Liver (tissue), 9 donors: ENCODE results near the gene CD6. TPM values are rescaled to one million over a fixed set of nuclear protein-coding genes. Genes with fewer than 3 reads are reported as not detected.

ENCODE experiments used
- DNase-seq: peaks from one replicate; pipeline ENCODE4 v3.0.0-alpha.2; 2017; ENCODE audit warnings: low spot score
- H3K27ac ChIP-seq, 2 donors: one replicate each; pipeline ENCODE4 v1.7.0; 2013; ENCODE audit warnings: inconsistent platforms in 2 of 2, low read length in 2 of 2, control low read depth in 1 of 2, low read depth in 1 of 2, mild to moderate bottlenecking in 1 of 2
- H3K27me3 ChIP-seq, 4 donors: one replicate each; pipeline versions ENCODE4 v1.6.1 to v1.7.0; 2013; ENCODE audit warnings: low read length in 3 of 4, inconsistent platforms in 1 of 4, mild to moderate bottlenecking in 1 of 4, moderate library complexity in 1 of 4; ENCODE audit not compliant: control insufficient read depth in 4 of 4, insufficient read depth in 4 of 4
- H3K36me3 ChIP-seq, 4 donors: one replicate each; pipeline versions ENCODE4 v1.6.1 to v1.7.0; 2013; ENCODE audit warnings: low read length in 3 of 4, mild to moderate bottlenecking in 3 of 4, low read depth in 1 of 4, moderate library complexity in 1 of 4; ENCODE audit not compliant: control insufficient read depth in 4 of 4, insufficient read depth in 3 of 4
- H3K4me1 ChIP-seq, 4 donors: one replicate each; pipeline versions ENCODE4 v1.6.1 to v1.7.0; 2013; ENCODE audit warnings: low read length in 3 of 4, mild to moderate bottlenecking in 3 of 4, moderate library complexity in 1 of 4; ENCODE audit not compliant: control insufficient read depth in 4 of 4, insufficient read depth in 4 of 4
- H3K4me3 ChIP-seq, 3 donors: one replicate each; pipeline versions ENCODE4 v1.6.1 to v1.7.0; 2013; ENCODE audit warnings: low read length in 3 of 3, control low read depth in 1 of 3, low read depth in 1 of 3, mild to moderate bottlenecking in 1 of 3
- H3K9ac ChIP-seq, 2 donors: one replicate each; pipeline ENCODE4 v1.7.0; 2013; ENCODE audit warnings: low read length in 2 of 2, mild to moderate bottlenecking in 2 of 2, moderate library complexity in 2 of 2, control low read depth in 1 of 2, low read depth in 1 of 2
- H3K9me3 ChIP-seq, 4 donors: one replicate each; pipeline versions ENCODE4 v1.6.1 to v1.7.0; 2013; ENCODE audit warnings: low read length in 3 of 4; ENCODE audit not compliant: control insufficient read depth in 4 of 4
- EGR1 ChIP-seq, 2 donors: IDR thresholded peaks; 2 replicates each; pipeline ENCODE4 v1.6.1; 2016 to 2018; ENCODE audit warnings: antibody characterized with exemption in 2 of 2, low read depth in 2 of 2
- FOXA2 ChIP-seq: IDR thresholded peaks from 2 replicates; pipeline ENCODE4 v1.6.1; 2016; ENCODE audit warnings: antibody characterized with exemption
- GABPA ChIP-seq, 2 donors: IDR thresholded peaks in 1 of 2; conservative IDR thresholded peaks in 1 of 2; 2 replicates each; pipeline ENCODE4 v1.6.1; 2016; ENCODE audit warnings: antibody characterized with exemption in 2 of 2, mild to moderate bottlenecking in 1 of 2, moderate library complexity in 1 of 2
- HNF4A ChIP-seq, 2 donors: conservative IDR thresholded peaks; 2 replicates each; pipeline ENCODE4 v1.6.1; 2016; ENCODE audit warnings: antibody characterized with exemption in 2 of 2, mild to moderate bottlenecking in 2 of 2
- HNF4G ChIP-seq: IDR thresholded peaks from 2 replicates; pipeline ENCODE4 v1.6.1; 2016; ENCODE audit warnings: antibody characterized with exemption
- NR2F2 ChIP-seq: IDR thresholded peaks from 2 replicates; pipeline ENCODE4 v1.6.1; 2016; ENCODE audit warnings: antibody characterized with exemption
- RXRA ChIP-seq, 2 donors: IDR thresholded peaks; 2 replicates each; pipeline ENCODE4 v1.6.1; 2017 to 2018; ENCODE audit warnings: antibody characterized with exemption in 2 of 2, mild to moderate bottlenecking in 1 of 2
- SP1 ChIP-seq: IDR thresholded peaks from 2 replicates; pipeline ENCODE4 v1.6.1; 2018; ENCODE audit warnings: antibody characterized with exemption, mild to moderate bottlenecking
- TAF1 ChIP-seq: conservative IDR thresholded peaks from 2 replicates; pipeline ENCODE4 v1.6.1; 2016; ENCODE audit warnings: antibody characterized with exemption, mild to moderate bottlenecking
- WGBS: extraction: QIAGEN DNeasy Blood & Tissue Kit; methylation state at CpG from one replicate; pipeline ENCODE4 v1.1.7; 2013; 5-methylcytosine and 5-hydroxymethylcytosine counted together
- polyA plus RNA-seq, 2 donors: library from polyadenylated mRNA; stranded (reverse) in 1 of 2; unstranded in 1 of 2; fragments of 200-250 nt in 1 of 2; fragments of >200 nt in 1 of 2; fragmentation: Nextera tagmentation in 1 of 2; extraction: Ambion mirVana in 1 of 2; gene quantifications; one replicate each; pipeline versions ENCODE4 v1.2.1 to v1.2.3, GENCODE V29; 2013 to 2015
- total RNA-seq, 2 donors: library from RNA; depleted of rRNA; stranded (reverse); fragments of >200 nt; gene quantifications; one replicate each; pipeline ENCODE4 v1.2.3, GENCODE V29; 2014
- TF ChIP-seq, protein P1 (sequence below): fragments of 150-350 bp; IDR thresholded peaks from 2 replicates; pipeline ENCODE4 v1.5.1; 2017; ENCODE audit warnings: improper control_type of control experiment, low read depth, low read length; ENCODE audit not compliant: missing input control
- TF ChIP-seq, protein P2 (sequence below): IDR thresholded peaks from 2 replicates; pipeline ENCODE4 v1.6.1; 2016; ENCODE audit warnings: antibody characterized with exemption
- TF ChIP-seq, protein P3 (sequence below): IDR thresholded peaks from 2 replicates; pipeline ENCODE4 v1.6.1; 2016; ENCODE audit warnings: antibody characterized with exemption
- donor health status: healthy.
- donor health status: healthy.
- donor health status: healthy.
- donor health status: healthy.
- donor health status: healthy.

Gene CD6
- total and polyA plus RNA-seq, 4 donors = 0.31 to 0.59 (median 0.45) TPM

DNA sequence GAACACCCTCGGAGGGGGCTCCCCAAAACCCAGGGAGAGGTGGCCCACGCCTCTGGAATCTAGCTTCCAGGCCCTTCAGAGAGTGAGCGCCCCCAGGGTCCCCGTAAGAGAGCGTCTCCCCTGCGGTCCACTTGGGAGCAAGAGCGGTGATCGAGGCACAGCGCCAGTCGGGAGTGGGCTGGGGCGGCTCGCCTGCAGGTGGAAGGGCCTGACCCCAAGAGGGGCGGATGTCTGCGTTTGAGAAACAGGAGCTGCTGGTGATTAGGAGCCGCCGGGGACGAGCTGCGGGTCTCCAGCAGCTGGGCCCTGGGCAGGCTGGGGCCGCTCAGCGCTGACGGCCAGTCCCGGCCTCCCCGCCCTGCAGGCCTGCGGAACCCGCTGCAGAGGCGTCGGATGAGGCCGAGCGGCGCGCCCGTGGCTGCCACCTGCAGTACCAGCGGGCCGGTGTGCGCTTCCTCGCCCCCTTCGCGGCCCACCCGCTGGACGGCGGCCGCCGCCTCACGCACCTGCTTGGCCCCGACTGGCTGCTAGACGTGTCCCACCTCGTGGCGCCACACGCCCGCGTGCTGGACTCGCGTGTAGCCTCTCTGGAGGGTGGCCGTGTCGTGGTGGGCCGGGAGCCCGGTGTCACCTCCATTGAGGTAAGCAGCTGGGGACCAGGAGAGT, 37.2 kb upstream of the CD6 start:
- no peaks in the 10 kb centered on the region for H3K9me3 ChIP-seq
- no peaks in the 10 kb centered on the region for H3K4me1 ChIP-seq
- TF ChIP-seq, protein P1, sequence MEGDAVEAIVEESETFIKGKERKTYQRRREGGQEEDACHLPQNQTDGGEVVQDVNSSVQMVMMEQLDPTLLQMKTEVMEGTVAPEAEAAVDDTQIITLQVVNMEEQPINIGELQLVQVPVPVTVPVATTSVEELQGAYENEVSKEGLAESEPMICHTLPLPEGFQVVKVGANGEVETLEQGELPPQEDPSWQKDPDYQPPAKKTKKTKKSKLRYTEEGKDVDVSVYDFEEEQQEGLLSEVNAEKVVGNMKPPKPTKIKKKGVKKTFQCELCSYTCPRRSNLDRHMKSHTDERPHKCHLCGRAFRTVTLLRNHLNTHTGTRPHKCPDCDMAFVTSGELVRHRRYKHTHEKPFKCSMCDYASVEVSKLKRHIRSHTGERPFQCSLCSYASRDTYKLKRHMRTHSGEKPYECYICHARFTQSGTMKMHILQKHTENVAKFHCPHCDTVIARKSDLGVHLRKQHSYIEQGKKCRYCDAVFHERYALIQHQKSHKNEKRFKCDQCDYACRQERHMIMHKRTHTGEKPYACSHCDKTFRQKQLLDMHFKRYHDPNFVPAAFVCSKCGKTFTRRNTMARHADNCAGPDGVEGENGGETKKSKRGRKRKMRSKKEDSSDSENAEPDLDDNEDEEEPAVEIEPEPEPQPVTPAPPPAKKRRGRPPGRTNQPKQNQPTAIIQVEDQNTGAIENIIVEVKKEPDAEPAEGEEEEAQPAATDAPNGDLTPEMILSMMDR = no peak
- TF ChIP-seq RXRA (IDR thresholded peaks at IDR 0.05) (no peak), GABPA (IDR thresholded peaks at IDR 0.05 in 1 of 2, conservative IDR thresholded peaks at IDR 0.05 in 1 of 2) (no peak), HNF4G (no peak), HNF4A (conservative IDR thresholded peaks at IDR 0.05) (no peak), SP1 (no peak), EGR1 (IDR thresholded peaks at IDR 0.05; ENCODE audit: low read depth in 2 of 2) (no peak)
- TF ChIP-seq, protein P2, sequence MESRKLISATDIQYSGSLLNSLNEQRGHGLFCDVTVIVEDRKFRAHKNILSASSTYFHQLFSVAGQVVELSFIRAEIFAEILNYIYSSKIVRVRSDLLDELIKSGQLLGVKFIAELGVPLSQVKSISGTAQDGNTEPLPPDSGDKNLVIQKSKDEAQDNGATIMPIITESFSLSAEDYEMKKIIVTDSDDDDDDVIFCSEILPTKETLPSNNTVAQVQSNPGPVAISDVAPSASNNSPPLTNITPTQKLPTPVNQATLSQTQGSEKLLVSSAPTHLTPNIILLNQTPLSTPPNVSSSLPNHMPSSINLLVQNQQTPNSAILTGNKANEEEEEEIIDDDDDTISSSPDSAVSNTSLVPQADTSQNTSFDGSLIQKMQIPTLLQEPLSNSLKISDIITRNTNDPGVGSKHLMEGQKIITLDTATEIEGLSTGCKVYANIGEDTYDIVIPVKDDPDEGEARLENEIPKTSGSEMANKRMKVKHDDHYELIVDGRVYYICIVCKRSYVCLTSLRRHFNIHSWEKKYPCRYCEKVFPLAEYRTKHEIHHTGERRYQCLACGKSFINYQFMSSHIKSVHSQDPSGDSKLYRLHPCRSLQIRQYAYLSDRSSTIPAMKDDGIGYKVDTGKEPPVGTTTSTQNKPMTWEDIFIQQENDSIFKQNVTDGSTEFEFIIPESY = no peak
- peaks cover 0 to 10% (median 4%) of the 10 kb centered on the region in 4 donors for H3K36me3 ChIP-seq
- no peak overlapping the region for H3K9ac ChIP-seq
- no peak overlapping the region for H3K27ac ChIP-seq
- DNase-seq = no peak
- no peak overlapping the region for H3K4me3 ChIP-seq
- no peaks in the 10 kb centered on the region for H3K27me3 ChIP-seq
- 93% methylated on average over 57 of the region's 57 CpGs for WGBS

DNA sequence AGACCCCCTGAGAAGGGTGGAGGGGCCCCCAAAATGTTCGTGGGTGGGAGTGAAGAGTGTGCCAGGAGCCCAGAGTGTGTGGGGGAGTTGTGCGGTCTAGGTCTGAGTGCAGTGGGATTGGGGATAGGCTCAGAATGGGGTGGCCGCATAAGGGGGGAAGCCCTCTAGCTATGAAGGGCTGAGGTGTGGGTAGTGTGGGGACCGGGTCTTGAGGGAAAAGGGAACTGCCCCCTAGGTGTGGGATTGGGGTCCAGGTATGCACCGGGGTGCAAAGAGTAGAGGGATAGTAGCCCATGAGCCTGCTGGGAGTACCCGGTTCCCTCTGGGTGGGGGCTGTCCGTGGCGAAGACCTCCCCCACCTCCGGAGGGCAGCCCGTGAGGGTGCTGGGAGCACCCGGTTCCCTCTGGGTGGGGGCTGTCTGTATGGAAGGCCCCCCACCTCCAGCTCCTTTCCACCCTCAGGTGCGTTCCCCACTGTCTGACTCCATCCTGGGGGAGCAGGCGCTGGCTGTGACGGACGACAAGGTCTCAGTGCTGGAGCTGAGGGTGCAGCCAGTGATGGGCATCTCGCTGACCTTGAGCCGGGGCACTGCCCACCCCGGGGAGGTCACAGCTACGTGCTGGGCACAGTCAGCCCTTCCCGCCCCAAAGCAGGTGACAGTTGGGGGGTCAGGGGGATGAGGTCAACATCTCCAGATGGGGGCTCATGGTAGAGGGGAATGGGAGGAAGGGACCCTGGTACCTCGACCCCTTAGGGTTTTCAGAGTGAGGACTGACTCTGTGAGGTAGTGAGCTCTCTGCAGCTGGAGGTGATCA, 36.5 kb upstream of the CD6 start:
- Histone ChIP-seq H3K9me3 (no peaks in the 10 kb centered on the region), H3K9ac (no peak overlapping the region), H3K27me3 (no peaks in the 10 kb centered on the region), H3K36me3 (peaks cover 0 to 16% (median 6%) of the 10 kb centered on the region in 4 donors), H3K27ac (no peak overlapping the region), H3K4me1 (no peaks in the 10 kb centered on the region), H3K4me3 (no peak overlapping the region)
- DNase-seq = no peak
- TF ChIP-seq NR2F2 (no peak), FOXA2 (no peak), TAF1 (no peak)
- TF ChIP-seq, protein P3, sequence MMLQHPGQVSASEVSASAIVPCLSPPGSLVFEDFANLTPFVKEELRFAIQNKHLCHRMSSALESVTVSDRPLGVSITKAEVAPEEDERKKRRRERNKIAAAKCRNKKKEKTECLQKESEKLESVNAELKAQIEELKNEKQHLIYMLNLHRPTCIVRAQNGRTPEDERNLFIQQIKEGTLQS = no peak
- 86% methylated on average over 21 of the region's 21 CpGs for WGBS
